Mononuclear cell (primary cell): ENCODE measurements around the gene ACTG1. TPM values are rescaled to one million over a fixed set of nuclear protein-coding genes. Genes with fewer than 3 reads are reported as not detected.

Source experiments
- H3K27me3 ChIP-seq: 2 replicates; pipeline ENCODE4 v1.6.0; 2011; ENCODE audit warnings: low read length, control low read depth; ENCODE audit not compliant: insufficient read depth
- H3K4me1 ChIP-seq: 2 replicates; pipeline ENCODE4 v1.5.1; 2011; ENCODE audit warnings: mild to moderate bottlenecking, low read length, control low read depth; ENCODE audit not compliant: insufficient read depth
- H3K4me3 ChIP-seq: 2 replicates; pipeline ENCODE4 v1.5.1; 2011; ENCODE audit warnings: mild to moderate bottlenecking, low read length, moderate library complexity
- H3K9me3 ChIP-seq: 2 replicates; pipeline ENCODE4 v1.5.1; 2011; ENCODE audit warnings: low read depth, mild to moderate bottlenecking, control low read depth, low read length
- total RNA-seq: library from RNA; depleted of rRNA; stranded (reverse); fragments of >200 nt; gene quantifications from one replicate; pipeline ENCODE4 v1.2.3, GENCODE V29; 2012

Gene ACTG1
- total RNA-seq, 1 donor: 2,327 TPM

DNA sequence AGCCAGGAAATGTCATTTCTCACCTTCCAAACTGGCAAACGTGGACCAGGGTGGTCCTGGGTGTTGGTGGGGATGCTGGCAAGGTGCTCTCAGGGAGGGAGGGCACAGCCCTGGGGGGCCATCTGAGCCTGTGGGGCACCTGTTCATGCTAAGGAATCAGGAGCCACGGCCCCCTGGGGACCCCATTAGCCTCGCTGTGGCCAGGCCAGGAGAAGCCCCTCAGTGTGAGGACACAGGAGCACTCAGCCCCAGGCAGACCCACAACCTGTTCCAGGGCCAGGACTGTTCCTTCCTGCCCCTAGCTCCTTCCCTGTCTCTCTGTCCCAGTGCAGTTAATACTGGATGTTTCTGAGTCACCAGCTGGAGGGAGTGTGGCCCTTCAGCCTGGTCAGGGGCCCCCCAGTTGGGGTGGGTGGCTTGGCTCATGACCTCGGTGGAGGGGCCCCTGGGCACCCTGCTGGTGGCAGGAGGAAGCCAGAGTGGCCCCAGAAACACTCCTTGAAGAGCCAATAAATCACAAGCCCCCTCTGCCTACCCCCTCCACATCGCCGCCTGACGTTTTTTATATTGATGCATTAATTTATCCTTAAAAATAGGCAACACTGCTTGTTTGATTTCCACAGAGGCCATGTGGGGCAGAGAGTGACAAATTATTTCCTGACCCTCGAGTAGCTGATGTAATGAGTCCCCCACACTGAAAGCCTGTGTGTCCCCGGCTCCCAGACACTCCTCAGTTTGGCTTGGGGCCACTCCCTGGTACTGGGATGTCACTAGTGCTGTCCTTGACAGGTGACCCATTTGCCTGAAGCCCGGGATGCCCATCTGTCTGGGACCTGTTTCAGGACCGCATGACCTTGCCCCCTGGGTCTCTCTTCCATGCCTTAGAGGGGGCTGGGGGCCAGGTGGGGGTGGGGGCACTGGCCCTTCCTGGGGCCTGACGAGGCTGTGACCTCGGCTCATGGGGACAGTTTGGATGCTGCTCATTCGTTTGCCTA lies 22.3 kb downstream of the ACTG1 start:
- H3K27me3 ChIP-seq: no peaks in the 10 kb centered on the region
- no peak overlapping the region for H3K4me3 ChIP-seq
- H3K4me1 ChIP-seq: peaks cover 20% of the 10 kb centered on the region
- no peaks in the 10 kb centered on the region for H3K9me3 ChIP-seq

DNA sequence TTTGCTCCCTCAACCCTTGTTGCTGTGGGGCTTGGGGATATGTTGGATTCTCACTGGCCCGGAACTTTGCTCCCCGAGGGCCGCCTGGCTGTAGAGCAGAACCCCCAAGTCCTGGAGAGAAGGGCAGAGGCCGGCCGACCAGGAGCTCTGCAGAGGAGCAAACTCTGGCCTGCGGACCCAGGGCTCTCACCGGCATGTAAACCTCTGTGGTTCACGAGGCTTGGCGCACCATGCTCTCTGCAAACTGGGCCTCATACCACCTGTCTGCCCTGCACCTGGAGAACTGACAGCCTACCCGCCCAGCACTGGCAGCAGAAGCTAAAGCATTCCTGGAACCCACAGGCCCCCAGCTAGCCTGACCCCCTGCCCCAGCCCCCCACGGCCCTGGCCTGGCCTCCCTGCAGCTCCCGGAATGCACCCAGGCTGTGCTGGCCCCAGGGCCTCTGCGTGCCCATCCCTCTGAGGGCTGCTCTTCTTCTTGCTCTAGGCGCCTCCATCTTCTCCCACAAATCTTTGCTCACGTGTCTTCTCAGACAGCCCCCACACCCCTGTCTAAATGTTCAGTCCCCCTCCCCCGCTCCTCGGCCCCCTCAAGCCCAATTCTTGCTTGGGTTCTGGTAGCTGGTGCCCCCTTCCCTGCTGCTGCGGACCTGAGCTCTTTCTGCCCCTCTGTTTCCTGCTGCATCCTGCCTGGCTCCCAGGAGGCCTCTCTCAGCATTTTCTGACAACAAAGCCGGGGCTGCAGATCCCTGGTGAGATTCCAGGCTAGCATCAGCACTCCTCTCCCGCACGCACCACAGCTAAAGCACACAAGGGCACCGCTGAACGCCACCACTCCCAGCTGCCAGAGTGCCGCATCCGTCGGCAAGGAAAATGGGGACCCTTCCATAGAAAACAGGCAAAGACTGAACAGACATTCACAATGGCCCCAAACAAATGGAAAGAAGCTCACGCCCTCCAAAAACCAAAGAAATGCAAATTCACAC lies 23.3 kb downstream of the ACTG1 start:
- Histone ChIP-seq H3K4me1 (peaks cover 26% of the 10 kb centered on the region), H3K4me3 (no peak overlapping the region), H3K27me3 (no peaks in the 10 kb centered on the region), H3K9me3 (no peaks in the 10 kb centered on the region)

DNA sequence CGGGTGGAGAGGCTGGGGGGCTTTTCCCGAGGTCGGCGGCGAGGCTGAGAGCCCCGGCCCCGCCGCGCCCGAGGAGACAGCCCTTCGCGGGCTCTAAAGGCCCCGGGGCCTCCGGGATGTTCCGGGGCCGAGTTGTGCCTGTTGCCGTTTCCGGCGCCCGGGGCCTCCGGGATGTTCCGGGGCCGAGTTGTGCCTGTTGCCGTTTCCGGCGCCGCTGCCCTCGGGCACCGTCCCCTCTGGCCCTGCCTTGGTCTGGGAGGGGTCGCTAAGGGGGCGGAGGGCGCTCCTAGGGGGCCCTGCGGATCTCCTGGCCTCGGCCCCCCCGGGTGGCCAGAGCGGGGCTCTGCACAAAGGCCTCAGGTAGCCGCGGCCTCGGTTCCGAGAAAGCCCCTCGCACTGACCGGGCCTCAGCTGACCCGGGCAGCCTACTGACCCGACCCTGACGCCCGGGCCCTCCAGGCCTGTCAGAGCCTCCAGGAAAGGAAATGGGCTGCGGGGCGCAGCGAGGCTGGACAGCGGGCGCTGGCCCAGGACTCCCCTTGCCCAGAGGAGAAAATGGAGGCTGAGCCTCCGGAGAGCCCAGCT lies 24.2 kb downstream of the ACTG1 start:
- no peaks in the 10 kb centered on the region for H3K9me3 ChIP-seq
- peaks cover 5% of the 10 kb centered on the region for H3K27me3 ChIP-seq
- H3K4me1 ChIP-seq: peaks cover 36% of the 10 kb centered on the region
- peak overlapping the region; percentile 39 for H3K4me3 ChIP-seq

DNA sequence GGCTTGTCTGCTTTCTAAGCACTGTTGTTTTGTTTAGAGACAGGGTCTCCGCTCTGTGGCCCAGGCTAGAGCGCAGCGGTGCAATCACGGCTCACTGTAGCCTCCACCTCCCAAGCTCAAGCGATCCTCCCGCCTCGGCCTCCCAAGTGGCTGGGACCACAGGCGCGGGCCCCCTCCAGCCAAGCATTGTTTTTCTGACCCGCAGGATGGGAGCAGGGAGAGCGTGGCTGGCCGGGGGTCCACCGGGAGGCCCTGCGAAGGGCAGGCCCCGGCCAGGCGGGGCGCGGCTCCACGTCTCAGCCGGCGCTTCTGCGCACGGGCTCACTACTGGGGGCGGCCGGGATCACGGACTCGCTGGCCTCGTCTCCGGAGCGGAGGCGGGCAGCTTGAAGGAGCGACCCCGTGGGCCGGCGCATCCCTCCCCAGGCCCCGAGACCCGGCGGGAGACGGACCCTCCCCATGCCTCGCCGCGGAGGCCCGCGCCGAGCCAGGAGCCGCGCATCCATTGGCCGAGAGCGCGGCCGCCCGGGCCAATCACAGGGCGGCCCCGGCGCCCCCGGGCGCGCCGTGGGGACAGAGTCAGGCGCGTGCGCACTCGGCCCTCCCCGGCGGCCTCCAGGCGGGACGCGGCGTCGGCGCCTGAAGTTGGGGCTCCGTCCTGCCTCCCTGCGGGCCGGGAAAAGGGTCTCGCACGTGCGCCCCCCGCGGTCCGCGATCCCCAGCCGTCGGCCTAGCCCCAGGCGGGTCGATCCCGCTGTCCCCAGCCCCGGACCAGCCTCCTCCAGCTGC lies 24.9 kb downstream of the ACTG1 start:
- Histone ChIP-seq H3K27me3 (peaks cover 5% of the 10 kb centered on the region), H3K9me3 (no peaks in the 10 kb centered on the region), H3K4me1 (peaks cover 43% of the 10 kb centered on the region), H3K4me3 (peak overlapping the region; percentile 39)

DNA sequence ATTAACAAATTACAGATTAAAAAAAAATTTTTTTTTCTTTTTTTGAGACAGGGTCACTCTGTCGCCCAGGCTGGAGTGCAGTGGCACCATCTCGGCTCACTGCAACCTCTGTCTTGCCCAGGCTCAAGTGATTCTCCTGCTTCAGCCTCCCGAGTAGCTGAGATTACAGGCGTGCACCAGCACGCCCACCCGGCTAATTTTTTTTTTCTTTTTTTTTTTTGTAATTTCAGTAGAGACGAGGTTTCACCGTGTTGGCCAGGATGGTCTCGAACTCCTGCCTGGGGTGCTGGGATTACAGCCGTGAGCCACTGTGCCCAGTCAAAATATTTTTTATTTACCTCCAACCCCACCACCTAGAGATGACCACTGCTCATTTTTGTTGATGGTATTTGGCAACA lies 25.5 kb downstream of the ACTG1 start:
- Histone ChIP-seq H3K4me1 (peaks cover 49% of the 10 kb centered on the region), H3K27me3 (peaks cover 5% of the 10 kb centered on the region), H3K9me3 (no peaks in the 10 kb centered on the region), H3K4me3 (no peak overlapping the region)

DNA sequence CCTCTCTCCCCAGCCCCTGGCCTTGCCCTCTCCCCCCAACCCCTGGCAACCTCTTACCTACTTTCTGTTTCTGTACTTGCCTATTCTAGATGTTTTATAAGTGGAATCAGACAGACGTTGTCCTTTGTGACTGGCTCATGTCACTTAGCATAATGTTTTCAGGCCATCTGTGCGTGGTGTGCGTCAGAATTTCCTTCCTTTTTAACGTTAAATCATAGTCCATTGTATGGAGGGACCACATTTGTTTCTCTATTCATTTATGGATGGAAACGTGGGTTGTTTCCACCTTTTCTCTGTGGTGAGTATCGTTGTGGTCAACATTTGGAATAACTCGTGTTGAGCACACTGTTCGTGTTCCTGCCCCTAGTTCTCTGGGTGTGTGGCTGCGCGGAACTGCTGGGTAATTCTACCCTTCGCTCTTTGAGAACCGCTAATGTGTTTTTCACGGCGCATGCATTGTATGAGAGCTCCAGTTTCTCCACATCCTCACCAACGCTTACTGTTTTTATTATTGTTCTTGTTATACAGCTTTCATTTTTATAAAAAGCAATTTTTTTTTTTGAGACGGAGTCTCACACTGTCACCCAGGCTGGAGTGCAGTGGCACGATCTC lies 26.3 kb downstream of the ACTG1 start:
- peaks cover 56% of the 10 kb centered on the region for H3K4me1 ChIP-seq
- H3K27me3 ChIP-seq: peaks cover 5% of the 10 kb centered on the region
- no peaks in the 10 kb centered on the region for H3K9me3 ChIP-seq
- H3K4me3 ChIP-seq: no peak overlapping the region

DNA sequence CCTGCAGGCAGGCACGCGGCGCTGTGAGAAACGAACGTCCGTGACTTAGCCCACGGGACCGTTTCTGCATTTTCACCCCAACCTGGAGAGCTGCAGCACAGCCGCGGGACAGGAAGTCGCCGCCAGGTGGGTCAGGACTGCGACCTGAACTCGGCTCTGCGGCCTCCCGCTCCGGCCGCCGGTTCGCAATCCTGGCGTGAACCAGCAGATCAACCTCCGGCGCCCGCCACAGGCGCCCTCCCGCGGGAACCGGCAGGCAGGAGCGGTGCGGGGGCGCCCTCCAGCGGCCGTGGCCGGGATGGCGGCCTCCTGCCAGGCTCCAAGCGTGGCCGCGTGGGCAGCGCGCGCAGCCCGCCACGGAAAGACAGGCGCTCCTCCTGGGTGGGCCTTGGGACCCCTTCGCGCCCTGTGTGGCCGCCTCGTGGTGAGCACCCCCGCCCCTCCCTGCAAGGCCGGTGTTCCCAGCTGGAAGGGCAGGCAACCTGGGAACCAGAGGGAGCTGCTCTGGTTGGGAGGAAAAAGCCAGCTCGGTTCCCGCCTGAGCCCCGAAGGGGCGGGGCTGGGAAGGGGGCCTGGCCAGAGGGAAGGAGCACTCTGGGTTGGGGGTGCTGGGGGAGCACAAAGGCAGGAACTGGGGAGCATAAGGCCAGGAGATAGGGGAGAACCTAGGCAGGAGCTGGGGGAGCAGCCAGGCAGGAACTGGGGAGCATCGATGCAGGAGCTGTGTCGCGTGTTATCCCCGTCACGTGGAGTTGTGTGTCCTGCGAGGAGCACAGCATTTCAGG lies 28.2 kb downstream of the ACTG1 start:
- Histone ChIP-seq H3K4me1 (peaks cover 63% of the 10 kb centered on the region), H3K9me3 (no peaks in the 10 kb centered on the region), H3K27me3 (peaks cover 10% of the 10 kb centered on the region), H3K4me3 (peak overlapping the region; percentile 15)

DNA sequence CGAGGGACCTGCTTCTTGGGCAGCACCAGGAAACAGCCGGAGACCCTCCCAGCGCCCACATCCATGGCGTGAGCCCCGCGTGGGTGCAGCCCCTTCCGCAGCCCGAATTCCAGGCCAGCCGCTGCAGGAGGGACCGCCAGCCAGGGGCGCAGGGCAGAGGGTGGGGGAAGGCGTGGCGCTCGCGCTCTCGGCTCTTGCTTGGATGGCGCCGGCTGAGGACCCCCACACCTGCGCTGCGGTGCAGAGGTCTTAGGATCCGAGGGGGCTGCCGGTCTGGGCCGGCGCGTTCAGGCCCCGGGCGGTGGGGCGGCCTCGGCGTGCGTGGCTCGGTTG lies 28.8 kb downstream of the ACTG1 start:
- Histone ChIP-seq H3K4me1 (peaks cover 63% of the 10 kb centered on the region), H3K27me3 (peaks cover 10% of the 10 kb centered on the region), H3K9me3 (no peaks in the 10 kb centered on the region), H3K4me3 (peak overlapping the region; percentile 15)

DNA sequence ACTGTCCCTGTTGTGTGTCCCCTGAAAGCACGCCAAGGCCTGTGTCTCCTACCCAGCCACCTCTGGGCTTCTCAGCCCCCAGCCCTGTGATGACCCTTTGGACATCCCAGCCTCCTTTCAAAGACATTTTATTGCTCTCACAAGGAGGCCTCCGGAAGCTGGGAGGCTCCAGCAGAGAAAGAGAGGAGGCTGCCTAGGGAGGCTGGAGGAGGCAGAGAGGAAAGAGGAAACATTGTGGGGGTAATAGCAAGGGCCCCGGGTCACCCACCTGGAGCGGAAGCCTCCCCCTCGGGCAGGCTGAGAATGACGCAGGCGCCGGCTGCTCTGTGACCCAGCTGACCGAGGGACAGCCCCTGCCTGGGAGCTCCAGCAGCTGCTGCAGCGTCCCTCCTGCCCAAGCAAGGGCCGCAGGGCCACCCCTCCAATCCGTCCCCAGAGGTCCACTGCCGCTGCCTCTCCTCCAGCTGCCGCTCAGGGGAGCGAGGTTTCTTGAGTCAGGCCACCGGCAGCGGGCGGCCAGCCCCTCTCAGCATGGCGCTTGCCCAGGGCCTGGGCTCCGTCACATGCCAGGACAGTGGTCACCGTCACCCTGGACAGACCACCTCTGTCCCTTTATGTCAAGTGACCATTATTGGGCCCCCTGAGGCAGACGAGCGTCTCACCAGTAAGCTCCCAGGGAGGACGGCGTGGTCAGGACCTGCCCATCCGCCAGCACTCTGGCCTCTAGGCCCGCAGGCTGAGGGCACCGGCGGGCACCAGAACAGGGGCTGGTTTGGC lies 29.3 kb downstream of the ACTG1 start:
- H3K4me3 ChIP-seq: no peak overlapping the region
- peaks cover 10% of the 10 kb centered on the region for H3K27me3 ChIP-seq
- no peaks in the 10 kb centered on the region for H3K9me3 ChIP-seq
- H3K4me1 ChIP-seq: peaks cover 58% of the 10 kb centered on the region

DNA sequence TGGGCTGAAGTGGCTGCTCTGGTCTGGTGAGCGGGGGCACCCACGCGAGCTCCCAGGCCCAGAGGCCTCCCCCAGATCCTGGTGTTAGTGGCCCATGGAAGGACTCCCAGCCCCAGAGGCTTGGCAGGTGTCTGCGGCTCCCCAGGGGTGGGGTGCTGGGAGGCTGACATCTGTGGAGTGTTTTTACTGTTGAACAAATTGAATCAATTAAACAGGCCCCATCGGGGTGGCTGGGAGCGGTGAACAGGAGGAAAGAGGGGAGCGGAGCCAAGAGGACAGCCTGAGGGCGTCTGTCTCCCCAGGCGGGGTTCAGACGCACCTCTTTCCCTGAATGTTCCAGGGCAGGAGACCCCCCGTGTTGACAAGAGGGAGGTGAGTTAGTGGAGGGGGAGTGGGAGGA lies 29.9 kb downstream of the ACTG1 start:
- Histone ChIP-seq H3K9me3 (no peaks in the 10 kb centered on the region), H3K4me1 (peaks cover 55% of the 10 kb centered on the region), H3K4me3 (no peak overlapping the region), H3K27me3 (peaks cover 10% of the 10 kb centered on the region)

DNA sequence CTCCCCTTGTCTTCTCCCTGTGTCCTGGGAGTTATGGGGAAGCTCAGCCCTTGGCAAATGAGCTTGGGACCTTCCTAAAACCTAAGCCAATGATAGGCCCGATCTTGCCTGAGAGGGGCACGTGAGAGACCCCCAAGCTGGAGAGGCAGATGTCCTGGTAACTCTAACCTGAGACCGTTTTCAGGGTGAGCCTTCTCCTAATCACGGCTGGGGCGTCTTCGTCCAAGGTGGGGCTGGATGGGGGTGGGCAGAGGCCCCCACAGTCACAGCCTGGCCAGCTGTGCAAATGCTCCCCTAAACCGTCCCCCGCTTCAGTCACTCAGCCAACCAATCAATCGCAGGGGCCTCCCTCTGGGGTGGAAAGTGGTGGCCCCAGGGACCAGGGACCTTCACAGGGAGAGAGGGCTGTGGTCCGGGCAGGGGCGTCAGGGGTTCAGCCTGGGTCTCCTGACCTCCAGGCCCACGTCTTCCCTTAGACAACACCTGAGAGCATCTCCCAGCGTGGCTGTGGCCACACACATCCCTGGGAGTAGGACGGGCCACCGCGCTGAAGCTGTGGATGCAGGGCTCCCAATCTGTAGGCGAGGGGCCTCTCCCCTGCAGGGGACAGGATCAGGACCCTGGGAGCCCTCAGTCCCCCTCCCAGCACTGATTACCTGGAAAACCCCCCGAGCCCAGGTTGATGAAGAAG lies 30.6 kb downstream of the ACTG1 start:
- Histone ChIP-seq H3K9me3 (no peaks in the 10 kb centered on the region), H3K4me1 (peaks cover 50% of the 10 kb centered on the region), H3K27me3 (peaks cover 10% of the 10 kb centered on the region), H3K4me3 (peak overlapping the region; percentile 18)

DNA sequence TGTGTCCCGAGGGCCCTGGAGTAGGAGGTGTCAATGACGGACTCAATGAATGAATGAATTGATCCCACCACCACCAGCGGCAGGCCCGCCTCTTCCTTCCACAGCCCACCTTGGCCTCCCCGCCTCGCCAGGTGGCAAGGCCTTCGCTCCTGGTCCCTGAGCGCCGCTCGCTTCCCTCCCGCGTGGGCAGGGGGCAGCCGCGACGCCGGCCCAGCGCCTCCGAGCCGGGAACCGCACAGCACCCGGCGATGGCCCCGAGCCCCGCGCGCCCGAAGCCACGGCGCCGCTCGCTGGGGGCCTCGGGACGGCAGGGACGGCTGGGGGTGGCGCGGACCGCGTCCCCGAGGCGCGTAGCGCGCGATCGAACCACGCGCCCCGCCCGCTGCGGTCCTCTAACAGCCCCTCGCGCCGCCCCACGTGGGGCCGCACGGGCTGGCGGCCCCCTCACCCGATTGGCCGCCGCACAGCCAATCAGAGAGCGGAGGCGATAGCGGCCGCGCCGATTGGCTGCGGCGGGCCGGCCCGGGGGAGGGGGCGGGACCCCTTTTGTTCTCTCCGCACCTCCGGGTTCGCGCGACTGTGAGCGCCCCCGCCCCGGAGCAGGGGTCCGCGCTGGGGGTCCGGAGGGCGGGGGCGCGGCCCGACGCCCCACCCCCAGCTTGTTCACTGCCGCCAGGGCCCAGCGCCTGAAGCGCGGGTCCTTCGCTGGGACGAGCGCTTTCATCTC lies 31.4 kb downstream of the ACTG1 start:
- Histone ChIP-seq H3K27me3 (peaks cover 10% of the 10 kb centered on the region), H3K4me1 (peaks cover 44% of the 10 kb centered on the region), H3K4me3 (peak overlapping the region; percentile 18), H3K9me3 (no peaks in the 10 kb centered on the region)
